NK-92 (cell line): ENCODE results near the gene ANKRD11.

Source experiments
- DNase-seq: peaks from one replicate; lab custom pipeline; 2025; ENCODE audit not compliant: unreplicated experiment; lab: John Stamatoyannopoulos, UW

Gene ANKRD11

DNA sequence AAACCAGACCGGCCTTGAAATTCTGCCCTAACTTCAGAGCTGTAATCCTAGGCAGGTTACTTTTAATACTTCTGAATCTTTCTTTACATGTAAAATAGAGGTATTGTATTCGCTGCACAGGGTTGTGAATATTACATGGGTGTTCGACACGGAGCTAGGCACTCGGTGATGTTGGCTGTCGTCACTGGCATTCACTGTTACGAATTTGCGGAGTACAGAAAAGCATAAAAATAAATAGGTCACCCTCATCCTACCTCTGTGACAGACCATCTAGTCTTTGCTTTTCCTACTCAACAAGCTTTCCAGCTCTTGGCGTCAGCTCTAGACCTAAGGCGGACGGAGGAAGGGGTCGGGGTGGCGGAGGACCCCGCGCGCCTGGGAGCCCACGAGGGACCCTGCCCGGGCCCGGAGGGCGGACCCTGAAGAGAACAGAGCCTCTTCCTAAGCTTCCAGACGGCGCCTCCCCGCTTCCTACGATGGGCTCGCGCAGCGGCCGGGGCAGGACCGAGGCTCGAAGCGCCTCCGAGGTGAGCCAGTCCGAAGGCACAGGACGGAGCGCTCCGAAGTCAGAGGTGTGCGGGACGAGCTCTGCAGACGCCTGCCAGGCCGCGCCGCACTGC lies 17.0 kb upstream of the ANKRD11 start:
- DNase-seq, result no peak

DNA sequence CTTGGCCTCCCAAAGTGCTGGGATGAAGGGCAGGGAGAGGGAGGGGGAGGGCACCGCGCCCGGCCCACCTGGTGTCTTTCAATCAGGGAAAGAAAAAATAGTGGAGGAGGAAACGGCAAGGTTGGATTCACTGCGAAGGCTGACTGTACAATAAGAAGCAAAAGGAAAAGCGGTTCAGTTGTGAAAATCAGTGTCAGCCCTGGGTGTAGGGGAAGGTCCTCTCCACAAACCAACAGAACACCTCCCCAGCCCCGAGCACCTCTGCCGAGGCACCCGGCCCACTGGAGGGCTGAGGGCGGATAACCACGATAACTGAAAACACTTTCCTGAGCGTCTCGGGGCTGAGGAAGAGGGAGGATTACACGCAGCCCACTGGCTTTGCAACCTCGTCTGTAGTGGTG lies 16.4 kb upstream of the ANKRD11 start:
- DNase-seq, result no peak

DNA sequence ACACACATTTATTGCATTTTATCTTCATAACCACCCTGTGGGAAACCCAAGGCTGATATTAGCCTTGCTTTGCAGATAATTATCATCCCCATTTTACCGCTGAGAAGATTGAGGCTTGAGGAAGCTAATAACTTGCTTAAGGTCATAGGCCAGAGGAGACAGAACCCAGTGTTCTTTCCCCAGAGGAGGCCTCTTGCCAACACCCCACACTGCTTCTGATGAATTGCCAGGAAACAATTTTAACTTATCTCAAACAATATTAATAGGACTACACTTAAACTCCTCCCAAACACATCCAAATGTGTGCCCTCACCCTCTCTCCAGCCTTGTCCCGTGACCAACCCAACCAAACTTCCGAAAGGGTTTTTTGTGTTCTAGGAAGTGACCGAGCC lies 15.7 kb upstream of the ANKRD11 start:
- DNase-seq, result no peak

DNA sequence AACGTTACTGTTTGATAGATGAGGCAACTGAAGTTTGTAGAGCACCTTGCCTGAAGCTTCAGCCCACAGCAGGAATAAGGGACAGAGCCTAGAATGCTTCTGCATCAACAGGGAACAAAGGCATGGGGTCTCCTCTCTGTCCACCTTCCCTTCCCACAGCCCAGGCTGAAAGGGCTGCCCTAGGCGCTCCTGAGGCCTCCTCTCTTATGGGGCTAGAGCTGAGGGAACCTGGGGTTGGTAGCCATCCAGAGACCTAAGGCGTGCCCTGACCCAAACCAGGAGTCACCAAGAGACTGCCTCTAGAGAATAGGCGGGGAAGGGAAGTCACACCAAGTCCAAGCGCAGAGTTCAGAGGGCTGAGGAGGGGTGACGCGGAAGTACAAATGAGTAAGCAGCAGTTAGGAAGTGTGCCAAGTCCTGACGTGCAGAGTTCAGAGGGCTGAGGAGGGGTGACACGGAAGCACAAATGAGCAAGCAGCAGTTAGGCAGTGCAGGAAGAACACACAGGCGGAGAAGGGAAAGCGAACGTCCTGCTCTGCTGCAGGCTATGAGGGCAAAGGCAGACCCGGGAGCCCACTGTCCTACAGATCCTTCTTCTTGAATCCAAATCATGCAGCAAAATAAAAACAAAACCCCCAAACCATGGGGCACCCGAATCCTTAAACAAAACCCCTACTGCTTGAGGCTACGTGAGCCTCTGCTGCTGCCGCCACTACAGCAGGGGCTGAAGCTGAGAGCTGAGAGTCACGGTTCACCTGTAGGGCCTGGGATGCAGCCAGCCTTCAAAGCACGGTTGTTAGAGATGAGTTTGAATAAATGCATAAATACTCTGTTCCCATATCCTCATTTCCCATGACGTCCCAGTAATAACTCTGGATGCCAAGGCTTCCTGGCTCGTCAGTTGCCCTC lies 15.1 kb upstream of the ANKRD11 start:
- DNase-seq, result peak; percentile 33

DNA sequence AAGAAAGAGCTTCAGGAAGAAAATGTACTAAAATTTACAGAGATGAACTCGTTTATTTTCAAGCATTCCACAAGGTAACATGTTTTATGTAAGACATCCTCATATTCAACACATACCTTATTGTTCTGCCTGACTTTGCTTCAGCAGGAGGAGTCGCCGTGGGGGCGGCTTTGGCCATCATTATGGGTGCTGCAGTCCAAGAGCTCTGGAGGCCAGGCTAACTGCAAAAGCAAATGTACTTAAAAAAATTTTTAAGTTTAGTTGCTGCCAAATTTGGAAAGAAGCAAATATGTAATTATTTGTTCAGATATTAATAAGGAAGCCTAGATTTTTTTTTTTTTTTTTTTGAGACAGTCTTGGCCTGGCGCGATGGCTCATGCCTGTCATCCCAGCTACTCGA lies 13.7 kb upstream of the ANKRD11 start:
- DNase-seq, result no peak

DNA sequence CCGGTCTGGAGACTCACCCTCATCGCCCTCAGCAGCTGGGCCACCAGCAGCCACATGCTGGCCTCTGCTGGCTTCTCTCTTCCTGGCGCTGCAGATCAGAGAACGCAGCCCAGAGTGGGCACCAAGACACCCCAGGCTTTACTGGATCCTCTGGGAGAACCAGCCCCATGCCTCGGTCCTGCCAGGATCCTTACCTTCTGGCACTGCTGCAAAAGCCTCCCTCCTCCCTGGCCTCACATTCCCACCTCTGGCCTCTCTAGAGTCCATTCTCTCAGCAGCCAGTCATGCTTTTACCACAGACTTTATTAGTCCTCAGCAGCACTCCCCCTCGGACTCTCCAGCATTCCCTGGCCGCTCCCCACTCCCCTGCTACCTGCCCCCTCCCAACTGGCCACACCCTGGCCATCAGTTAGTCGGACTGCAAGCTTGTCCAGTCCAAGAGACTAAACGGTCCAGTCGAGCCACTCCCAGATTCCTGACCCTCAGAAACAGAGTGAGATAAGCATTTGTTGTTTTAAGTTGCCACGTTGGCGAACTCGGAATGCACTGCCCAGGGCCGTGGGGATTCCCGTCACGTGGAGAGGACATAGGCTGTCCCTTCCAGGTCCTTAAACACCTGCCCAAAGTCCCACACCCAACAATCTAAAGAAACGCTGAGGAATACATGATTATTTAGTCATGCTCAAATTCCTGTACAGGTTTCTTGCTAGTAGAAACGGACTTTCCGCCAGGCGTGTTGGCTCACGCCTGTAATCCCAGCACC lies 11.9 kb upstream of the ANKRD11 start:
- no peak for DNase-seq

DNA sequence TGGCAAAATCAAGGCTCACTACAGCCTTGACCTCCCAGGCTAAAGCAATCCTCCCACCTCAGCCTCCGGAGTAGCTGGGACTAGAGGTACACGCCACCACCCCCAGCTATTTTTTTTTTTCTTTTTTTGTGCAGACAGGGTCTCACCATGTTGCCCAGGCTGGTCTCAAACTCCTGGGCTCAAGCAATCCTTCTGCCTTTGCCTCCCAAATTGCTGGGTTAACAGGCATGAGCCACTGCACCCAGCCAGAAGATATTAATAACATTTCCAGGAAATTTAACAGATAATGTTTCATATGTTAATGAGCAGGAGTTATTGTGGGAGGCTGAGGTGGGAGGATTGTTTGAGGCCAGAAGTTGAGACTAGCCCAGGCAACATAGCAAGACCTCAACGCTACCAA lies 9.4 kb upstream of the ANKRD11 start:
- no peak for DNase-seq

DNA sequence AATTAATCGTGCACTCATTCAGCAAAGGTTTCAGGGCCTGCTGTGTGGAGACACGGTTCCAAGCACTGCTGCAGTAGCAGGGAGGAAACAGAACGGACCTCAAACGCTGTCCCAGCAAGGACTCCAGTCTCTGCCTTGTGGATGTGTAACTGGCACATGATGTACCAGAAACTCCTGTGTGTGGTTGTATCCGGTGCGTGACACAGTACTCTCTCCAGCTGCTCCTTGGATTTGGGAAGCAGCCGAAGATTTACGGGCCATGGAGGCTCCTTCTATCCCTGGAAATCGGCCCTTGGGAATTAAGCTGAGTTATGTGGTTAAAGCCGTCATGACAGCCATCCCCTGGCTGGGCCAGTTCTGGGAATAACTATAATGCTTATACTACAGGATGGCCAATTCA lies 8.5 kb upstream of the ANKRD11 start:
- no peak for DNase-seq

DNA sequence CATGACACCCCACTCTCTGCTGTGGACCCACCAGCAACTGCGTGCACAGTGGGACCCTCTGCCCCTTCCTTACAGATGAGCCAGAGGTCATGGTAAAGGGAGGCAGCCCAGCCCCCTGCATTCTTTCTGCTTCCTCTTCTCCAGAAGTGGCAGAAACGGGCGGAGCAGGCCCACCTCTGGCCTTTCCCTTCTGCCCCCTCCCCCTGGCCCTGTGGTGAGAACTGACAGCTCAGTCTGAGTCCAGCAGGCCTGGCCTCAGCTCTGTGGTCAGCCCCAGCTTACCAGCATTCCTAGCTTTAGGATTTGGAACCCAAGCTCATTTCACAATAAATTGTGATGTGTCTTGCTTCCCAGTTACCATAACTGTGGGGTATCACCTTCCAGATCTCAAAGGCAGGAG lies 4.8 kb upstream of the ANKRD11 start:
- no peak for DNase-seq

DNA sequence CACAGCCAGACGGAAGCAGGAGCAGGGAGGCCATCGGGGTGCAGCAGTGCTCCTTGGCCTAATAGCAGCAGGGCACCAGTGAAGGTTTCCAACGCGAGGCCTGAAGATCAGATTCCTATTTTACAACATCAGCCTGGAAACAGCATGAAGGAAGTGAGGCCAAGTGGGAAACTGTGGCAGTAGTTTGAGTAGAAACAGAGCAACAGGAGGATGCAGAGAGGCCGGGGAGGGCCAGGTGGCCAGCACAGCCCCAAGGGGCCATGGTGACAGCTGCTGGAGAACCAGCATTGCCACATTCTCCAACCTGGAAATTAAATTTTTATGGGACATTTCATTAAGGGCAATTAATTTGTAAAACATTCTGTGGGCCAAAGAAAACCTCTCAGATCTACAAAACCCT lies 3.4 kb upstream of the ANKRD11 start:
- DNase-seq, result no peak

DNA sequence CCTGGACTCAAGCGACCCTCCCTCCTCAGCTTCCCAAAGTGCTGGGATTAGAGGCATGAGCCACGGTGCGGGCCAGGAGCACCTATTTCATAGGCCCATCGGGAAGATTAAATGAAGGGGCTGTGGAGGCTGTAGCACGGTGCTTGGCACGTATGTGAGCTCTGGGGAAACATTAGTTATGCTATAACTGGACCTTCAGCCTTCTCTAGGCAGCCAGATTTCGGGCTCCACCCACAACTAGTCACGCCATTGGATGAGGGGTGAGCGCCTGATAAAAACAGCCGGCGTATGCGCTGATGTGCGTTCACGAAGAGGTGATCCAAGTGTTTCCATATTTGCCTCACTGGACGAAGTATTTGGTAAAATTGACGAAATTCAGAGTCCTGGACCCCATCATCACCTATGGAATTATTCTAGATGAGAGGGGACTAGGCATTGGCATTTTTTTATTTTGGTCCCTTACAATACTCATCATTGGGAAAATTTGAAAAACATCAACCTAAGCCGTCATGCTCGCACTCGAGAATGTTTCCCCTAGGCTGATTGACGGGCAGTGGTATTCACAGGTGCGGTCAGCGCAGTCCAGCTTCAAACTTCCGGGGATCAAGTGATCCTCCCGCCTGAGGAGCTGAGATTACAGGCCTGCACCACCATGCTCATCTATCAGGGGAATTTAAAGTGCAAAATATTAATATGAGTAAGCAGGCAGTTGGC lies 1.8 kb upstream of the ANKRD11 start:
- no peak for DNase-seq

DNA sequence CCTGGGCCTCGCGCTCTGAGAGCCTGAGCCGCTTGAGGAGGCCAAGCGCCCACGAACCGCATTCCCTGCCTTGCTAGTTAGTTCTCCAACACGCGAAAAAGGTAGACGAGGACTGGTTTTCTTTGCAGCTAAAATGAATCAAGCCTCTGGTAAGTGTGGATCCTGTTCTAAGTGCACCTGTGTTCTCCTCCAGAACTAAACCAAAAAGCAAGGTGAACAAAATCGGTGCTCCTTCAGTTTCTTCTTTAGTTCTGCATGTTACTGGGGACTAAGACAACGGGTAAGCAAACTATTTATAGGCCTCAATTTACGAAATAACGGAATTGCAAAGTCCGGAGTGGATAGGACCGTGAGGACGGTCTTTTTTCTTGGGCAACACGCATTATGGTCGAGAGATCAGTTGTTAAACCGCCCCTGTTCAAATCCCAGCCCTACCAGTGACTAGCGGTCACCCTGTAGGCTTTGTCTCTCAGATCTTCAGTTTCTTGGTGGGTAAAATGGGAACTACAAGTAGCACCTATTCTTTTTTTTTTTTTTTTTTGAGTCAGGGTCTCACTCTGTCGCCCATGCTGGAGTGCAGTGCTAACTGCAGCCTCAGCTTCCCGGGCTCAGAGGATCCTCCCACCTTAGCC lies 993 bp upstream of the ANKRD11 start:
- no peak for DNase-seq

DNA sequence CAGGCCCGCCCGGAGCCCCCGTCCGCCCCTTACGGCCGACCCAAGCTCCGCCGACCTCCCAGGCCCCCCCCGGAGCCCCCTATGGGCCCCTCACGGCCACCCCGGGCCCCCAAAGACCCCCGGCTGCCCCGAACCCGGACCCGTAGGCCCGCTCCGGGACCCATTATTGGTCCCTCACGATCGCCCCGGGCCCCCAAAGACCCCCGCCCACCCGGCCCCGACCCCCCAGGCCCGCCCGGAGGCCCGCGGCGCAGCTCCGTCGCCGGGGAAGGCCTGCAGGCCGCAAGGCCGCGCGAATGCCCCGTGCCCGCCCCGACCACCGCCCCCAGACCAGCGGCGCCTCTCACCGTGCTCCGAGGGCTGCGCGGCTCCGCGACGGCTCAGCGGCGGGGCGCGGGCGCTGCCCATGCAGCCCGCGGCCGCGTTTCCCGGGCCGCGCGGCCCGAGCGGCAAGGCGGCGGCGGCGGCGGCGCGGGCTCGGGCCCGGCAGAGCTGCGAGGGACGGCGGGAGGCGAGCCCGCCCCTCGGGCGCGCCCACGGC lies 393 bp downstream of the ANKRD11 start:
- no peak for DNase-seq

DNA sequence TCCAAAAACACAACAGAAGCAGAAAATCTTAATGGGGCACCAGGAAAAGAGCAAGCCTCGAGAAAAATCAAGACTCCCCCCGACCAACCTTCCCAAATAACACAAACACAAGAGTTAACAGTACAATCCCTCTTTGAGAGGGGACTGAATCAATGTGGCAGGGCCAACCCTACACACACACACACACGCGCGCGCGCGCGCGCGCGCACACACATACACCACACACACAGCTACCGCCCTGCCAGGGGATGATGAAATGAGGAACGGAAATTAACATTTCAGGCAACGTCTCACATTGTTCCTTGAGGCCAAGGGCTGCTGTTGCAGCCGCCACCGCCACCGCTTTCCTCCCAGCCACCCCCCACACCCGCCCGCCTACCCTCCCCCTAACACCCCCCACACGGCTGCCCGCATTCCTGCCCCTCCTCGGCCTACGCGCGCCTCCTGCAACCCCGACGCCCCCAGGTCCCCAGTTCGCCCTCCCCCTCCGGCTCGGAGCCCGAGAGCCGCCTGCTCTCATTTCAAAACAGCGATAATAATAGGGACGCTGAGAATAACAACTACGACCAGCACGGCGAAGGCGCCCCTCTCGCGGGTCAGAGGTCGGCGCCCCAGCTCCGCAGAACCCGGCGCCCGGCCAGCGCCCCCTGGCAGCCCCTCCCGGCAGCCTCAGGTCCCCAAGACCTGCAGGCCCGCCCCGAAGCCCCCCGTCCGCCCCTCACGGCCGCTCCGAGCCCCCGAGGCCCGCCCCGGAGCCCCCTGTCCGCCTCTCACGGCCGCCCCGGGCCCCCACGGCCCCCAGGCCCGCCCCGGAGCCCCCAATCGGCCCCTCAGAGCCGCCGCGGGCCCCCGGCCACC lies 1.1 kb downstream of the ANKRD11 start:
- DNase-seq, result peak; percentile 30

DNA sequence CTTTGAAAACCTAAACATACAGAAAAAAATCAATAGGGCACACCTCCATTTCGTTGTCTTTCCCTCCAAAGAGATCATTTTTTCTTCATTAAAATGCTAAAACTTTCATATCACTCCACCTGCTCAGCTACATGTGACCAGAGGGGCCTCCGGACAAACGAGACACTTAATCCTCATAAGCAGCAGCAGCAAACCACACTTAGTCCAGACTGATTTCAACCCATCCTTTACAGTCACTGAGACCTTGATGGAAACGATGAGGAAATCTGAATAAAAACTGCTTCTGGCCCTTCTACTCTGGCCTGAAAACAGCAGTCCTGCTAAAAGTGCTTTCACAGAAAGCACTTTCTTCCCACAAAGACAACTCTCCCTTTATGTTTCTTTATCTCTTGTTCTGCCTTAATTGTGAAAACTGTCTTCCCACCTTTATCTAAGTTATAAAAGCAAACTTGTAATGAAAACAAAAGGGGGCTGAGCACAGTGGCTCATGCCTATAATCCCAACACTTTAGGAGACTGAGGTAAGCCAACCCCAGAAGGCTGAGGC lies 4.6 kb downstream of the ANKRD11 start:
- no peak for DNase-seq

DNA sequence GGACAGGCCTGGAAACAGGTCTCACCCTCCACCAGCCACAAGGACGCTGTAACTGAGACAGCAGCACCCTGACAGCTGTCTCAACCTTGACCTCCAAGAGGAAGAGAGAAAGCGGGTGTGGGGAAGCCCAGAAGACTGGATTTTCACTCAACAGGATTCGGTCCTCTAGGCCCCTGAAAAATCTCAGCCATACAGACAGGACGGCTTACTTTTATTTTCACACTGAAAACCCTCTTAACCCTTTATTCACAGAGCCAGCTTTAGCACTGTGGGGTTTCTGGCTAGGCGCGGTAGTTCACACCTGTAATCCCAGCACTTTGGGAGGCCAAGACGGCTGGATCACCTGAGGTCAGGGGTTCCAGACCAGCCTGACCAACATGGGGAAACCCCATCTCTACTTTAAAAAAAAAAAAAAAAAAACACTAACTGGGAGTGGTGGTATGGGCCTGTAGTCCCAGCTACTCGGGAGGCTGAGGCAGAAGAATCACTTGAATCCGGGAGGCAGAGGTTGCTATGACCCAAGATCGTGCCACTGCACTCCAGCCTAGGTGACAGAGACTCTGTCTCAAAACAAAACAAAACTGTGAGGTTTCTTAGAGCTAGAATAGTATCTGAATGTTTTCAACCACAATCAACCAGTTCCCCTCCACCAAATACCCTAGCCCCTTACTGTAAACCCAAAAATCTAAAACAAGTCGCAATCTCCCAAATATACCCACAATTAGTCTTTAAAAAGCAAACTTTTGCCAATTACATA lies 5.3 kb downstream of the ANKRD11 start:
- DNase-seq, result no peak

DNA sequence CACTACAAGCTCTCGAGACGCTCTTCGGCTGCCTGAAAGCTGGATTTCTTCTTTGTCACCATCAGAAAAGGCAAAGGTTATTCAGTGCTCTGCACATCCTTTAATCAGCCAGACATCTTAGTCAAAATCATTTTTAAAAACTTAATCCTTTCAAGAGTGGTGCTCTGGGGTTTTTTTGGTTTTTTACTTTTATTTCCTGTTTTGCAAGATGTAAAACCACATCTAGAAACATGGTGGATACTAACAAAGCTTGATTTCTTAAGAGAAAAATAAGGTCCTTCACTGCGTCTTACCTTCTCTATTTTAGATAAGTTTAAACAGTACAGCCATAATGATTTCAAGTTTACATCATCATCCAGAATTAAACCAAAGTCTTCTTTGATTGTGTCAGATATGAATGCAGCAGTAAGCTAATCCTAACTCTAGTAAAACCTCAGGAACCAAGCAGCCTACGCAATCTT lies 6.3 kb downstream of the ANKRD11 start:
- DNase-seq, result no peak

DNA sequence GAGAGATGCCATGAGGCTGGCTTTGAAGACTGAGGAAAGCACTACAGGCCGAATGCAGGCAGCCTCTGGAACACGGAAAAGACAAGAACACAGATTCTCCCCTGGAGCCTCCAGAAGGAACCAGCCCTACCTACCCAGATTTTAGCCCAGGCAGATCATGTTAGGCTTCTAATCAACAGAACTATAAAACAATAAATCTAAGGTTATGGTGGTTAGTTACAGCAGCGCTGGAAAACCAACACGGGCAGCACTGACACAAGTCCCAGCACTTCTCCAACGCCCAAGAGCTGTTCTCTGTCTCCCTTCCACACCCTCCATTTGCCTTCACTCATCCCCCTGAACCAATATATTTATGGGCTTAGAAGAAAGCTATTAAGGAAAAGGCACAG lies 7.5 kb downstream of the ANKRD11 start:
- DNase-seq, result no peak
